CD4-positive, alpha-beta memory T cell (primary cell): ENCODE measurements around the gene CST9. TPM values are rescaled to one million over a fixed set of nuclear protein-coding genes. Genes with fewer than 3 reads are reported as not detected.
"Not testable (repeated sequence)": the region's sequence is repeated elsewhere in the genome, so short reads cannot be mapped to it uniquely, and the experiment has no call there.

Experiments
- CTCF ChIA-PET: fragments of 350-600 bp; sonication (Branson Sonifier 250); formaldehyde crosslinking; loops from one replicate; lab custom pipeline; 2021; ENCODE audit warnings: inconsistent platforms; ENCODE audit not compliant: partially characterized antibody; lab: Charles Lee
- POLR2A ChIA-PET: fragments of 350-600 bp; sonication (Branson Sonifier 250); formaldehyde crosslinking; loops from one replicate; lab custom pipeline; 2021; ENCODE audit not compliant: partially characterized antibody; lab: Charles Lee
- DNase-seq, 5 donors: peaks; one replicate each; pipeline versions ENCODE4 v3.0.0 to v3.0.0-alpha.2; 2020 to 2022; ENCODE audit warnings: mixed read lengths in 1 of 5
- H3K27ac ChIP-seq: one replicate; pipeline ENCODE4 v1.7.0; 2013; ENCODE audit warnings: low read depth, low read length
- H3K27me3 ChIP-seq: 2 replicates; pipeline ENCODE4 v1.7.0; 2013; ENCODE audit warnings: mild to moderate bottlenecking, low read length, moderate library complexity; ENCODE audit not compliant: insufficient read depth
- H3K36me3 ChIP-seq: 2 replicates; pipeline ENCODE4 v1.7.0; 2013; ENCODE audit warnings: mild to moderate bottlenecking, low read length, moderate library complexity; ENCODE audit not compliant: insufficient read depth
- H3K4me1 ChIP-seq: 2 replicates; pipeline ENCODE4 v1.7.0; 2013; ENCODE audit warnings: mild to moderate bottlenecking, low read length, moderate library complexity; ENCODE audit not compliant: insufficient read depth
- H3K4me3 ChIP-seq, 2 donors: one replicate each; pipeline ENCODE4 v1.7.0; 2013; ENCODE audit warnings: low read length in 2 of 2, mild to moderate bottlenecking in 1 of 2
- H3K9me3 ChIP-seq, 2 donors: one replicate each; pipeline ENCODE4 v1.7.0; 2013; ENCODE audit warnings: low read length in 2 of 2, control low read depth in 1 of 2; ENCODE audit not compliant: control insufficient read depth in 1 of 2
- H3K27ac Mint-ChIP-seq, 7 donors: one replicate each; pipeline ENCODE4 v1.8.0; 2020 to 2021; ENCODE audit warnings: mixed read lengths in 7 of 7, mild to moderate bottlenecking in 6 of 7, inconsistent platforms in 3 of 7, moderate library complexity in 3 of 7
- H3K27me3 Mint-ChIP-seq, 2 donors: one replicate each; pipeline ENCODE4 v1.8.0; 2020 to 2021; ENCODE audit warnings: mixed read lengths in 2 of 2
- H3K36me3 Mint-ChIP-seq, 2 donors: one replicate each; pipeline ENCODE4 v1.8.0; 2020 to 2021; ENCODE audit warnings: mixed read lengths in 2 of 2, inconsistent platforms in 1 of 2, mild to moderate bottlenecking in 1 of 2
- H3K4me1 Mint-ChIP-seq, 4 donors: one replicate each; pipeline ENCODE4 v1.8.0; 2020 to 2021; ENCODE audit warnings: mixed read lengths in 4 of 4, mild to moderate bottlenecking in 1 of 4
- H3K4me3 Mint-ChIP-seq, 8 donors: one replicate each; pipeline ENCODE4 v1.8.0; 2020 to 2021; ENCODE audit warnings: mixed read lengths in 8 of 8, mild to moderate bottlenecking in 7 of 8, moderate library complexity in 6 of 8, inconsistent platforms in 3 of 8
- H3K9me3 Mint-ChIP-seq, 8 donors: one replicate each; pipeline ENCODE4 v1.8.0; 2020 to 2021; ENCODE audit warnings: mixed read lengths in 8 of 8, mild to moderate bottlenecking in 5 of 8, inconsistent platforms in 3 of 8, moderate library complexity in 1 of 8
- intact Hi-C: fragments of 100-400 bp; cut with micrococcal nuclease; formaldehyde crosslinking; loops from one replicate; pipeline ENCODE4 v1.15.1; 2023
- polyA plus RNA-seq, 2 donors: library from polyadenylated mRNA; unstranded; fragments of 300-500 nt; fragmentation: Illumina TruSeq; gene quantifications; one replicate each; pipeline ENCODE4 v1.2.3, GENCODE V29; 2021
- total RNA-seq, 2 experiments: library from RNA; stranded (reverse); gene quantifications; one replicate each; pipeline ENCODE4 v1.2.3, GENCODE V29; 2021

CST9 gene
- total and polyA plus RNA-seq, 4 experiments from 2014 or later: not detected

DNA sequence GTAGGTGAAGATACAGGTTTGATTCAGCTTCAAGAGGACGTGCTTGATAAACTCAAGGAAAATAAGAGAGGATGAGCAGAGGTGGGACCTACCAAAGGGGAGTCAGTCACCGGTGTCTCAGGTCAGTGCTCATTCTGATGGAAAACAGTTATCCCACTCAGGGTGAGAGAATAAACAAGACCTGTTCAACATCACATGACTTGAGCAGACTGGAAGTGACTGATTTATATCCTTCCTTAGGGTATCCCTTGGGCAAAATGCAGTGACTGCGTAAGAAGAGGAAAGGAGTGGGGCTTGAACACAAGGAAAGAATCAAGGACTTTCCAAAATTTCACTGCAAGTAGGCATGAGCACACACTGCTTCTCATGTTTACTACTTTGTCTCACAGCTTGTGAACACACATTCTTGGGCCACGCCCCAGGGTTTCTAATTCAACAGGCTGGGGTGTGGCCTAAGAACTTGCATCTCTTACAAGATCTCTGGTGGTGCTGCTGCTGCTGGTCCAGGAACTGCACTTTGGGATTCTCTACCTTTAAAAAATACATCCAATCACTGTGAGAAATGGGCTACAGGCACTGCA lies 20.4 kb upstream of the CST9 start:
- H3K4me3 Mint-ChIP-seq: no peak overlapping the region
- peaks cover 12% of the 10 kb centered on the region in 2 donors for H3K27me3 Mint-ChIP-seq
- H3K27ac Mint-ChIP-seq: no peak overlapping the region
- no peaks in the 10 kb centered on the region for H3K36me3 ChIP-seq
- DNase-seq: no peak
- no peaks in the 10 kb centered on the region for H3K9me3 ChIP-seq
- no peaks in the 10 kb centered on the region for H3K4me1 Mint-ChIP-seq
- no peak overlapping the region for H3K27ac ChIP-seq
- no peak overlapping the region for H3K4me3 ChIP-seq
- no peaks in the 10 kb centered on the region for H3K4me1 ChIP-seq
- intact Hi-C loops: no loop called here
- peaks cover 0 to 2% (median 0%) of the 10 kb centered on the region in 8 donors for H3K9me3 Mint-ChIP-seq
- CTCF ChIA-PET: no interaction called here
- no peaks in the 10 kb centered on the region for H3K36me3 Mint-ChIP-seq
- H3K27me3 ChIP-seq: no peaks in the 10 kb centered on the region
- POLR2A ChIA-PET: no interaction called here

DNA sequence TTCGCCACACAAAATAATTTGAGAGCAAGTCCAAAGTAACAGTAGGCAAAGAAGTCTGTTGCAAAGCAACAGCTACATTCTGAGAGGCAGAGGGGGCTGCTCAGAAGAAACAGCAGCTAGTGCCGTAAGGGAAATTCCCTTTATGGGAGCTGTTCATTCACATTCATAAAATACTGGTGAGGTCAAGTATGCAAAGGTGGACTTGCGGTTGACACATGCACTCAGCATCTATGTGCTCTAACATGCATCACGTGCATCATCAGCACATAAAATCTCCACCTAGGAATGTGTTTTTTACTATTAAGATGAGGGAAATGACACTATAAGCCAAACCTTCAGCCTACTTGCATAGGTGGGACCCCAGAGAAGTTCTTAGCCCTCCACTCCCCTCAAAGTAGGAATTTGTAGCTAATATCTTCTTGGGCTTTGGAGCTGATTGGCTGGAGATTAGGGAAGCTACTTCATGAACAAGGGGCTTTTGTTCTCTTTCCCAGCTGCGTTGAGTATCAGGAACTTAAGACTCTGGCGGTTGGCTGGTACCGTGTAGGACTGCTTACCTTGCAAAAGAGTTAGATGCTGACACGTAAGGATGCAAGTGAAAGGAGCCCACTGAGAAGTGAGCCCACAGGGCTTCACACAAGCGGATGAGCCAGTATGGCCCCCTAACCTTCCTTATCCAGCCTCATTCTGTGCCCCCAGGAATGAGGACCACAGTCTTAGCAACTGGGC lies 19.7 kb upstream of the CST9 start:
- peaks cover 0 to 2% (median 0%) of the 10 kb centered on the region in 8 donors for H3K9me3 Mint-ChIP-seq
- H3K27ac ChIP-seq: no peak overlapping the region
- H3K27me3 ChIP-seq: no peaks in the 10 kb centered on the region
- H3K9me3 ChIP-seq: no peaks in the 10 kb centered on the region
- no peak overlapping the region for H3K4me3 ChIP-seq
- peaks cover 12% of the 10 kb centered on the region in 2 donors for H3K27me3 Mint-ChIP-seq
- no peaks in the 10 kb centered on the region for H3K36me3 Mint-ChIP-seq
- no peaks in the 10 kb centered on the region for H3K4me1 ChIP-seq
- intact Hi-C loops: no loop called here
- H3K27ac Mint-ChIP-seq: no peak overlapping the region
- DNase-seq: no peak
- H3K36me3 ChIP-seq: no peaks in the 10 kb centered on the region
- CTCF ChIA-PET: no interaction called here
- no peak overlapping the region for H3K4me3 Mint-ChIP-seq
- H3K4me1 Mint-ChIP-seq: no peaks in the 10 kb centered on the region
- POLR2A ChIA-PET: no interaction called here

DNA sequence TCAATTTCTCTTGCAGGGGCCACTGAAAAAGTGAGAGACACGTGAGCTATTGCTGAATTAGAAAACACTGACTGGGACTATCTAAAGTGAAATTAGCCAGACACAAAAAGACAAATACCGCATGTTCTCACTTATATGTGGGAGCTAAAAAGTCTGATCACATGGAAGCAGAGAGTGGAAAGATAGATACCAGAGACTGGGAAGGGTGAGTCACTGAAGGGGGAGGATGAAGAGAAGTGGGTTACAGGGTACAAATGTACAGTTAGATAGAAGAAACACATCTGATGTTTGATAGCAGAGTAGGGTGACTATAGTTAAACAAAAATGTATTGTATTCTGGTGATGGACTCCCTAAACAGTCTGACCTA lies 18.6 kb upstream of the CST9 start:
- Histone ChIP-seq H3K4me1 (no peaks in the 10 kb centered on the region), H3K36me3 (no peaks in the 10 kb centered on the region), H3K9me3 (no peaks in the 10 kb centered on the region), H3K27ac (no peak overlapping the region), H3K4me3 (no peak overlapping the region), H3K27me3 (no peaks in the 10 kb centered on the region)
- CTCF ChIA-PET: no interaction called here
- DNase-seq: no peak
- H3K9me3 Mint-ChIP-seq: peaks cover 0 to 2% (median 0%) of the 10 kb centered on the region in 8 donors
- POLR2A ChIA-PET: no interaction called here
- no peaks in the 10 kb centered on the region for H3K36me3 Mint-ChIP-seq
- intact Hi-C loops: no loop called here
- H3K4me1 Mint-ChIP-seq: no peaks in the 10 kb centered on the region
- peaks cover 12% of the 10 kb centered on the region in 2 donors for H3K27me3 Mint-ChIP-seq
- H3K27ac Mint-ChIP-seq: no peak overlapping the region
- H3K4me3 Mint-ChIP-seq: no peak overlapping the region

DNA sequence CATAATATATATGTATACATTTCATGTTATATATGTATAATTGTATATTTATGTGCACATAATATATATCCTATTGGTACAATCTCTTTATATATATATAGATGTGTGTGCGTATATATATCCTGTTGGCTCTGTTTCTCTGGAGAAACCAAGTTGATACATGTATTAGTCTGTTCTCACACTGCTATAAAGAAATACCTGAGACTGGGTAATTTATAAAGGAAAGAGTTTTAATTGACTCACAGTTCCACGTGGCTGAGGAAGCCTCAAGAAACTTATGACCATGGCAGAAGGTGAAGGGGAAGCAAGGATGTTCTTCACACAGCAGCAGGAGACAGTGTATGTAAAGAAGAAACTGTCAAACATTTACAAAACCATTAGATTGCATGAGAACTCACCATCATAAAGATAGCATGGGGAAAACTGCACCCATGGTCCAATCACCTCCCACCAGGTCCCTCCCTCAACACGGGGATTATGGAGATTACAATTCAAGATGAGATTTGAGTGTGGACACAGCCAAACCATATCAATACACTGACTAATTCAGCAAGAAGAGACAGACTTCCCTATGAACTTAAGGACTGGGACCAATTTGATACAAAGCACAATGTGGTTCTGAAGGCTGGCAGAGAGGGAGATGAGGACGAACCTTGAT lies 18.1 kb upstream of the CST9 start:
- ChIA-PET CTCF (no interaction called here), POLR2A (no interaction called here)
- no peak for DNase-seq
- Mint-ChIP-seq H3K27me3 (peaks cover 9 to 12% of the 10 kb centered on the region in 2 donors), H3K36me3 (no peaks in the 10 kb centered on the region), H3K9me3 (peaks cover 0 to 2% (median 0%) of the 10 kb centered on the region in 8 donors), H3K27ac (peak overlapping the region in 1 of 7 donors; percentile 35), H3K4me3 (no peak overlapping the region), H3K4me1 (no peaks in the 10 kb centered on the region)
- Histone ChIP-seq H3K4me3 (no peak overlapping the region), H3K36me3 (no peaks in the 10 kb centered on the region), H3K27me3 (no peaks in the 10 kb centered on the region), H3K9me3 (no peaks in the 10 kb centered on the region), H3K27ac (no peak overlapping the region), H3K4me1 (no peaks in the 10 kb centered on the region)
- intact Hi-C loops: no loop called here

DNA sequence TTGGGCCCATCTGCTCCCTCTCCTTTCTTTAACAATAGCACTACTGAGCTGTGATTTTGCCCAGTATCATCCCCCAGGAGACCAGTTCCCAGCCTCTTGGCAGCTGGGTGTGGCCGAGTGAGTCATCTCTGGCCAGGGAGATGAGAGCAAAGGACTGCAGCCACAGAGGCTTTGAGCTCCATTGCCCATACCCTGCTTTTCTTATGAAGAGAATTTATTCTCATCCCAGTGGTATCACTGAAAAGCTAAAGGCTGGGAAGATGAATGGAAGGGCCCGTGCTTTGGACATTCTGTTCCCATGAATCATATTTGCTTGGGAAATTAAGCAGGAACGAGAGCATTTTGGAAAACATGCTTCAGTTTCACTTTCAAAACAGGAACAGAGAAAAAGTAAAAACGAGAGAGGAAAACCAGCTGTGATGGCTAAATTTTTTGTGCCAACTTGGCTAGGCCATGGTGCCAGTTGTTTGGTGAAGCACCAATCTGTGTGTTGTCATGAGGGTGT lies 17.2 kb upstream of the CST9 start:
- ChIA-PET CTCF (no interaction called here), POLR2A (no interaction called here)
- intact Hi-C loops: no loop called here
- no peaks in the 10 kb centered on the region for H3K4me1 Mint-ChIP-seq
- no peaks in the 10 kb centered on the region for H3K27me3 ChIP-seq
- H3K9me3 ChIP-seq: no peaks in the 10 kb centered on the region
- no peak overlapping the region for H3K4me3 ChIP-seq
- no peaks in the 10 kb centered on the region for H3K4me1 ChIP-seq
- H3K27ac ChIP-seq: no peak overlapping the region
- no peak for DNase-seq
- peaks cover 9 to 12% of the 10 kb centered on the region in 2 donors for H3K27me3 Mint-ChIP-seq
- no peaks in the 10 kb centered on the region for H3K36me3 Mint-ChIP-seq
- peak overlapping the region in 1 of 8 donors; percentile 2 for H3K4me3 Mint-ChIP-seq
- H3K9me3 Mint-ChIP-seq: peaks cover 0 to 2% (median 0%) of the 10 kb centered on the region in 8 donors
- H3K36me3 ChIP-seq: no peaks in the 10 kb centered on the region
- no peak overlapping the region for H3K27ac Mint-ChIP-seq

DNA sequence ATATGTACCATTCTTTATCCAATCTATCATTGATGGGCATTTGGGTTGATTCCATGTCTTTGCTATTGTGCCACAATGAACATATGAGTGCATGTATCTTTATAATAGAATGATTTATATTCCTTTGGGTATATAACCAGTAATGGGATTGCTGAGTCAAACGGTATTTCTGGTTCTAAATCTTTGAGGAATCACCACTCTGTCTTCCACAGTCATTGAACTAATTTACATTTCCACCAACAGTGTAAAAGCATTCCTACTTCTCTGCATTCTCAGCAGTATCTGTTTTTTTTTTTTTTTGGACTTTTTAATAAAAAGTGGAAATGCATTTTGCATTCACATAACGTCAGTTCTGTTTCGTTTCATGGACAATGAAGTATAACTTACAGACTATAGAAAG lies 16.7 kb upstream of the CST9 start:
- H3K27ac Mint-ChIP-seq, H3K27ac ChIP-seq, POLR2A ChIA-PET, H3K36me3 Mint-ChIP-seq, H3K4me3 Mint-ChIP-seq, H3K9me3 ChIP-seq, H3K36me3 ChIP-seq, intact Hi-C loops, H3K9me3 Mint-ChIP-seq, H3K4me1 ChIP-seq, H3K27me3 ChIP-seq, H3K4me3 ChIP-seq, H3K4me1 Mint-ChIP-seq, CTCF ChIA-PET, DNase-seq: not testable (repeated sequence)
- peaks cover 9 to 12% of the 10 kb centered on the region in 2 donors for H3K27me3 Mint-ChIP-seq

DNA sequence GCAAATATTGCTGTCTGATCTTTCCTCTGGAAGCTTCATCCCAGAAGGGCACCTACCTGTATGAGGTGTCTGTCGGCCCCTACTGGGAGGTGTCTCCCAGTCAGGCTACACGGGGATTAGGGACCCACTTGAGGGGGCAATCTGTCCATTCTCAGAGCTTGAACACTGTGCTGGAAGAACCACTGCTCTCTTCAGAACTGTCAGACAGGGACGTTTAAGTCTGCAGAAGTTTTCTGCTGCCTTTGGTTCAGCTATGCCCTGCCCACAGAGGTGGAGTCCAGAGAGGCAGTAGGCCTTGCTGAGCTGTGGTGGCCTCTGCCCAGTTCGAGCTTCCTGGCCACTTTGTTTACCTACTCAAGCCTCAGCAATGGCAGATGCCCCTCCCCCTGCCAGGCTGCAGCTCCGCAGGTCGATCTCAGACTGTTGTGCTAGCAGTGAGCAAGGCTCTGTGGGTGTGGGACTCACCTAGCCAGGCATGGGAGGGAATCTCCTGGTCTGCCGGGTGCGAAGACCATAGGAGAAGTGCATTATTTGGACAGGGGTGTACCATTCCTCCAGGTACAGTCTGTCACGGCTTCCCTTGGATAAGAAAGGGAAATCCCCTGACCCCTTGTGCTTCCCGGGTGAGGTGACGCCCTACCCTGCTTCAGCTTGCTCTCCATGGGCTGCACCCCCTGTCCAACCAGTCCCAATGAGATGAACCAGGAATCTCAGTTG lies 15.1 kb upstream of the CST9 start:
- H3K27ac ChIP-seq, H3K36me3 Mint-ChIP-seq, H3K4me1 Mint-ChIP-seq, H3K4me3 Mint-ChIP-seq, intact Hi-C loops, H3K36me3 ChIP-seq, H3K27ac Mint-ChIP-seq, H3K9me3 Mint-ChIP-seq, CTCF ChIA-PET, H3K4me1 ChIP-seq, H3K9me3 ChIP-seq, DNase-seq, H3K4me3 ChIP-seq, POLR2A ChIA-PET, H3K27me3 ChIP-seq: not testable (repeated sequence)
- peaks cover 9 to 14% of the 10 kb centered on the region in 2 donors for H3K27me3 Mint-ChIP-seq
